HEK293T (cell line): ENCODE data around the gene AMELY.
"Not testable (repeated sequence)": the region's sequence is repeated elsewhere in the genome, so short reads cannot be mapped to it uniquely, and the experiment has no call there.

Experiments used
- CTCF ChIA-PET: fragments of 350-600 bp; formaldehyde crosslinking; extraction: SDS; loops from one replicate; lab custom pipeline; 2021; ENCODE audit warnings: antibody characterized with exemption, inconsistent platforms; lab: Yijun Ruan, JAX
- POLR2A ChIA-PET: fragments of 350-600 bp; formaldehyde crosslinking; extraction: SDS; loops from one replicate; lab custom pipeline; 2020; ENCODE audit warnings: antibody characterized with exemption, inconsistent platforms; lab: Yijun Ruan, JAX
- DNase-seq: peaks from one replicate; pipeline ENCODE4 v3.0.0; 2012; ENCODE audit warnings: mixed read lengths; ENCODE audit errors: extremely low spot score
- ARNT ChIP-seq: fragments of 450-650 bp; IDR thresholded peaks from 2 replicates; pipeline ENCODE4 v1.6.1; 2017; ENCODE audit warnings: mild to moderate bottlenecking
- BHLHE40 ChIP-seq: fragments of 450-650 bp; IDR thresholded peaks from 2 replicates; pipeline ENCODE4 v1.6.1; 2016; ENCODE audit warnings: mild to moderate bottlenecking, moderate library complexity, borderline replicate concordance
- CTBP1 ChIP-seq: fragments of 450-650 bp; IDR thresholded peaks from 2 replicates; pipeline ENCODE4 v1.6.1; 2016; ENCODE audit warnings: borderline replicate concordance
- ELF4 ChIP-seq: fragments of 450-650 bp; IDR thresholded peaks from 2 replicates; pipeline ENCODE4 v1.6.1; 2017; ENCODE audit warnings: antibody characterized with exemption
- FOXA1 ChIP-seq: fragments of 450-650 bp; IDR thresholded peaks from 2 replicates; pipeline ENCODE4 v1.6.1; 2016; ENCODE audit warnings: mild to moderate bottlenecking
- FOXK2 ChIP-seq: fragments of 450-650 bp; IDR thresholded peaks from 2 replicates; pipeline ENCODE4 v1.6.1; 2016; ENCODE audit warnings: mild to moderate bottlenecking
- FOXM1 ChIP-seq: fragments of 450-650 bp; IDR thresholded peaks from 2 replicates; pipeline ENCODE4 v1.6.1; 2017; ENCODE audit warnings: mild to moderate bottlenecking, borderline replicate concordance
- HDGF ChIP-seq: fragments of 450-650 bp; IDR thresholded peaks from 2 replicates; pipeline ENCODE4 v1.6.1; 2017; ENCODE audit warnings: antibody characterized with exemption, borderline replicate concordance
- L3MBTL2 ChIP-seq: fragments of 450-650 bp; conservative IDR thresholded peaks from 2 replicates; pipeline ENCODE4 v1.6.1; 2016; ENCODE audit warnings: mild to moderate bottlenecking
- LEF1 ChIP-seq: fragments of 450-650 bp; IDR thresholded peaks from 2 replicates; pipeline ENCODE4 v1.6.1; 2017; ENCODE audit warnings: mild to moderate bottlenecking, borderline replicate concordance
- NFRKB ChIP-seq: fragments of 450-650 bp; IDR thresholded peaks from 2 replicates; pipeline ENCODE4 v1.6.1; 2016; ENCODE audit warnings: mild to moderate bottlenecking, moderate library complexity
- SP1 ChIP-seq: fragments of 450-650 bp; IDR thresholded peaks from 2 replicates; pipeline ENCODE4 v1.6.1; 2017
- SUZ12 ChIP-seq: fragments of 450-650 bp; IDR thresholded peaks from 2 replicates; pipeline ENCODE4 v1.6.1; 2016; ENCODE audit warnings: mild to moderate bottlenecking
- TARDBP ChIP-seq: fragments of 450-650 bp; IDR thresholded peaks from 2 replicates; pipeline ENCODE4 v1.6.1; 2016
- ZNF384 ChIP-seq: fragments of 450-650 bp; IDR thresholded peaks from 2 replicates; pipeline ENCODE4 v1.6.1; 2016
- TF ChIP-seq, protein P1 (sequence below): fragments of 450-650 bp; IDR thresholded peaks from 2 replicates; pipeline ENCODE4 v1.6.1; 2016

The AMELY gene

GRCh38 chrY:6910372-6911252, 940 bp downstream of the AMELY start, which contains the start of gene TBL1Y:
TBL1Y (plus strand) TSS chrY:6910697; CDS start chrY:7025085, 114,388 bp downstream.
- ChIA-PET POLR2A (no interaction called here), CTCF (no interaction called here)
- TF ChIP-seq HDGF (no peak), ZNF384 (no peak), CTBP1 (no peak), TARDBP (no peak), FOXA1 (no peak), BHLHE40 (no peak), SUZ12 (no peak)
- TF ChIP-seq, protein P1, sequence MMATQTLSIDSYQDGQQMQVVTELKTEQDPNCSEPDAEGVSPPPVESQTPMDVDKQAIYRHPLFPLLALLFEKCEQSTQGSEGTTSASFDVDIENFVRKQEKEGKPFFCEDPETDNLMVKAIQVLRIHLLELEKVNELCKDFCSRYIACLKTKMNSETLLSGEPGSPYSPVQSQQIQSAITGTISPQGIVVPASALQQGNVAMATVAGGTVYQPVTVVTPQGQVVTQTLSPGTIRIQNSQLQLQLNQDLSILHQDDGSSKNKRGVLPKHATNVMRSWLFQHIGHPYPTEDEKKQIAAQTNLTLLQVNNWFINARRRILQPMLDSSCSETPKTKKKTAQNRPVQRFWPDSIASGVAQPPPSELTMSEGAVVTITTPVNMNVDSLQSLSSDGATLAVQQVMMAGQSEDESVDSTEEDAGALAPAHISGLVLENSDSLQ = no peak
- no peak for DNase-seq

GRCh38 chrY:6909856-6910255, 1.7 kb downstream of the AMELY start:
- POLR2A ChIA-PET = no interaction called here
- DNase-seq = no peak
- no peak for TF ChIP-seq ZNF384
- no peak for TF ChIP-seq FOXK2
- TF ChIP-seq BHLHE40 = no peak
- TF ChIP-seq ELF4 = no peak
- TF ChIP-seq HDGF = no peak
- TF ChIP-seq LEF1 = no peak
- no peak for TF ChIP-seq FOXA1
- no peak for TF ChIP-seq FOXM1
- no peak for TF ChIP-seq NFRKB
- TF ChIP-seq TARDBP = no peak
- TF ChIP-seq, protein P1 = no peak
- no peak for TF ChIP-seq SP1
- no peak for TF ChIP-seq SUZ12
- TF ChIP-seq ARNT = no peak
- no peak for TF ChIP-seq CTBP1
- no peak for TF ChIP-seq L3MBTL2
- CTCF ChIA-PET = no interaction called here

GRCh38 chrY:6909118-6909521, 2.4 kb downstream of the AMELY start:
- no peak for DNase-seq
- ChIA-PET POLR2A (no interaction called here), CTCF (no interaction called here)
- TF ChIP-seq L3MBTL2 (no peak), FOXK2 (no peak), CTBP1 (no peak), ELF4 (no peak), ZNF384 (no peak), FOXA1 (no peak), ARNT (no peak), SP1 (no peak), FOXM1 (no peak)

GRCh38 chrY:6908021-6908420, 3.5 kb downstream of the AMELY start:
- POLR2A ChIA-PET = not testable (repeated sequence)

DNA sequence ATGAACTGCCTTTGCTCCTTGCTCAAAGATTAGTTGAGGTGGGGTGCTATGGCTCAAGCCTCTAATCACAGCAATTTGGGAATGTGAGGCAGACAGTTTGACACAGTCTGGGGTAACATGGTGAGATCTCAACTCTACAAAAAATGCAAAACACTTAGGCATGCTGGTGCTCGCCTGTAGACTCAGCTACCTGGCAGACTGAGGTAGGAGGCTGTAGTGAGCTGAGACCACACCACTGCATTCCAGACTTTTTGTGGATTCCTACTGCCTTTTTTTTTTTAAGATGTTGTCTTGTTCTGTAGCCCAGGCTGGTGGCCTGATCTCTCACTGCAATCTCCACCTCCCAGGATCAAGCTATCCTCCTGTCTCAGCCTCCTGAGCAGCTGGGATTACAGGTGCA, 4.0 kb downstream of the AMELY start:
- CTCF ChIA-PET = no interaction called here
- no peak for DNase-seq
- POLR2A ChIA-PET = no interaction called here

More at GRCh38 chrY:6908021-6908420, 3.5 kb downstream of the AMELY start:
- CTCF ChIA-PET, DNase-seq: not testable (repeated sequence)

GRCh38 chrY:6902116-6902515, 9.4 kb downstream of the AMELY start:
- CTCF ChIA-PET, DNase-seq, POLR2A ChIA-PET: not testable (repeated sequence)

More for the DNA sequence above, 4.0 kb downstream of the AMELY start:
- TF ChIP-seq ARNT (no peak), L3MBTL2 (no peak), BHLHE40 (no peak), SP1 (no peak), NFRKB (no peak), ELF4 (no peak), LEF1 (no peak), HDGF (no peak)

DNA sequence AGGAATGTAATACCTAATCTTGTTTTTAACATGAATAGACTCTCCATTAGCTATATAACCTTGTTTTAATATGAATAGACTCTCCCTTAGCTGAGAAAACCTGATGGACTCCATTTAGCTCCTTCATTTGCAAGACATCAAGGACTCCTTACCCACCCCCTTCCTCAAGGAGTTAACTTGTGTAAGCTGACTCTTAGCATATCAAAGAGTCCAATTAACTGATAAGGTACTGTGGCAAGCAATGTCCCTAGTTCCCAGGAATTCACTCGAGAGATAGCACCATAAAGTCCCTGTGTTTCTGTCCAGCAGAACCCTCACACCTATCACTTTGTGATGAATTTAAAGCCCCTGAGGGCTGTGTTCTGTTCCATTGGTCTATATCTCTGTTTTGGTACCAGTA, 16.3 kb downstream of the AMELY start:
- POLR2A ChIA-PET = no interaction called here
- TF ChIP-seq BHLHE40 (no peak), SP1 (no peak), FOXM1 (no peak), FOXA1 (no peak), L3MBTL2 (no peak), FOXK2 (no peak), ARNT (no peak), ZNF384 (no peak), LEF1 (no peak), CTBP1 (no peak), SUZ12 (no peak), ELF4 (no peak), HDGF (no peak)
- TF ChIP-seq, protein P1 = no peak
- no peak for DNase-seq
- CTCF ChIA-PET = no interaction called here
